ENCODE data around the gene DYNC1I2. TPM values are rescaled to one million over a fixed set of nuclear protein-coding genes. Genes with fewer than 3 reads are reported as not detected.

DYNC1I2 gene
- total RNA-seq, 1 experiment from 2014 or later = 124 TPM

- H3K4me1 ChIP-seq (ENCODE audit: insufficient read depth, low read length, poor library complexity, severe bottlenecking) = peaks cover 41% of the 10 kb centered on the region
- BruUV-seq (replicated peaks) = no TSS peak
- intact Hi-C loops (cut with micrococcal nuclease; ENCODE audit: unreplicated experiment) = no loop called here
- CTCF ChIA-PET = no interaction called here
- POLR2A ChIA-PET (ENCODE audit: low non-redundant PET) = interaction anchor here (0.6 kb wide), 1 partner anchor 32 kb away, joined by 3 read pairs; no protein-coding TSS in a partner anchor
- H3K4me3 ChIP-seq (ENCODE audit: low read depth, low read length, poor library complexity, severe bottlenecking) = no peak overlapping the region
- no peak for DNase-seq (ENCODE audit: low spot score)
- H3K9me3 ChIP-seq (ENCODE audit: low read depth, low read length, poor library complexity, severe bottlenecking) = no peaks in the 10 kb centered on the region
- H3K27ac ChIP-seq (ENCODE audit: low read depth, low read length, poor library complexity, severe bottlenecking) = no peak overlapping the region
- H3K27me3 ChIP-seq (replicated peaks; ENCODE audit: insufficient read depth, low read depth, low read length, poor library complexity) = no peaks in the 10 kb centered on the region
- TF ChIP-seq CTCF (conservative IDR thresholded peaks at IDR 0.05; ENCODE audit: low read depth, low read length) = no peak
- TF ChIP-seq EZH2 (IDR thresholded peaks at IDR 0.05; ENCODE audit: borderline replicate concordance, low read depth, low read length, poor library complexity, severe bottlenecking) = no peak
- peaks cover 4% of the 10 kb centered on the region for H3K36me3 ChIP-seq (ENCODE audit: insufficient read depth, low read length, poor library complexity, severe bottlenecking)
Observed at GRCh38 chr2:171792157-171792556, 104.9 kb downstream of the DYNC1I2 start.

DNA sequence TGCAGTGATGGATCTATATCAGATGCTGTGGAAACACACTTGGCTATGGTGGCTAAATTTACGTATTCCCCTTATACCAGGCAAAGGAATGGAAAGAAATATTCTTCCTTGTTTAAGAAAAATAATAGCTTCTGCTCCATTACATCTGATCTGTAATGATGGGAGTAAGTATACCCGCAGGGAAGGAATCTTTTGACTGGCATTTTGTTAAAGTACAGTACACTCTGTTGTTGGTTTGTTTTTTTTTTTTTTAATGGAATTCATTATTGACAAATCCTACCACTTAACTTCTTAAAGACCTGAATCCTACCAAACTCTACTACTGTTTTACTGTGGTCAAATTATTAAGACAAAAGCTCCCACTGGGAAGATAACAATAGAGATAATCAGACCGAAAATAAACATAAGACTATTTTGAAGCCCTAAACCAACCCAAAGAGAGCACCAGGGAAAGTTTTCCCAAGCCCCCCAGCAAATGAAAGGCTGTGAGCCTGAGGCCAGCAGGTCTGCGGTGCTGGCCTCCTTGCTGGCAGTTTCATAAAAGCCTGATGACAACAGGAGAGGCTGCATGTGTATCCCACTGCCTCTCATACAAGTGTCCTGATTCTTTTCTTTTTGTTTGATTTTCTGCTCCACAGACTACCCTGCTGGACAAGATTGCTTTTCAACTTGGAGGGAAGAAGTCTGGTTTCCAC, 105.8 kb downstream of the DYNC1I2 start:
- Histone ChIP-seq H3K9me3 (ENCODE audit: low read depth, low read length, poor library complexity, severe bottlenecking) (no peaks in the 10 kb centered on the region), H3K4me3 (ENCODE audit: low read depth, low read length, poor library complexity, severe bottlenecking) (no peak overlapping the region), H3K36me3 (ENCODE audit: insufficient read depth, low read length, poor library complexity, severe bottlenecking) (no peaks in the 10 kb centered on the region), H3K27me3 (replicated peaks; ENCODE audit: insufficient read depth, low read depth, low read length, poor library complexity) (no peaks in the 10 kb centered on the region), H3K4me1 (ENCODE audit: insufficient read depth, low read length, poor library complexity, severe bottlenecking) (peaks cover 41% of the 10 kb centered on the region), H3K27ac (ENCODE audit: low read depth, low read length, poor library complexity, severe bottlenecking) (no peak overlapping the region)
- POLR2A ChIA-PET (ENCODE audit: low non-redundant PET) = interaction anchor here (0.6 kb wide), 2 partner anchors 31 to 56 kb away, joined by 3 to 11 read pairs; no protein-coding TSS in a partner anchor
- DNase-seq (ENCODE audit: low spot score) = no peak
- no peak for TF ChIP-seq EZH2 (IDR thresholded peaks at IDR 0.05; ENCODE audit: borderline replicate concordance, low read depth, low read length, poor library complexity, severe bottlenecking)
- no peak for TF ChIP-seq CTCF (conservative IDR thresholded peaks at IDR 0.05; ENCODE audit: low read depth, low read length)
- no TSS peak for BruUV-seq (replicated peaks)
- CTCF ChIA-PET = interaction anchor here (0.5 kb wide), 1 partner anchor 313 kb away, joined by 4 read pairs; no protein-coding TSS in a partner anchor
- intact Hi-C loops (cut with micrococcal nuclease; ENCODE audit: unreplicated experiment) = no loop called here

DNA sequence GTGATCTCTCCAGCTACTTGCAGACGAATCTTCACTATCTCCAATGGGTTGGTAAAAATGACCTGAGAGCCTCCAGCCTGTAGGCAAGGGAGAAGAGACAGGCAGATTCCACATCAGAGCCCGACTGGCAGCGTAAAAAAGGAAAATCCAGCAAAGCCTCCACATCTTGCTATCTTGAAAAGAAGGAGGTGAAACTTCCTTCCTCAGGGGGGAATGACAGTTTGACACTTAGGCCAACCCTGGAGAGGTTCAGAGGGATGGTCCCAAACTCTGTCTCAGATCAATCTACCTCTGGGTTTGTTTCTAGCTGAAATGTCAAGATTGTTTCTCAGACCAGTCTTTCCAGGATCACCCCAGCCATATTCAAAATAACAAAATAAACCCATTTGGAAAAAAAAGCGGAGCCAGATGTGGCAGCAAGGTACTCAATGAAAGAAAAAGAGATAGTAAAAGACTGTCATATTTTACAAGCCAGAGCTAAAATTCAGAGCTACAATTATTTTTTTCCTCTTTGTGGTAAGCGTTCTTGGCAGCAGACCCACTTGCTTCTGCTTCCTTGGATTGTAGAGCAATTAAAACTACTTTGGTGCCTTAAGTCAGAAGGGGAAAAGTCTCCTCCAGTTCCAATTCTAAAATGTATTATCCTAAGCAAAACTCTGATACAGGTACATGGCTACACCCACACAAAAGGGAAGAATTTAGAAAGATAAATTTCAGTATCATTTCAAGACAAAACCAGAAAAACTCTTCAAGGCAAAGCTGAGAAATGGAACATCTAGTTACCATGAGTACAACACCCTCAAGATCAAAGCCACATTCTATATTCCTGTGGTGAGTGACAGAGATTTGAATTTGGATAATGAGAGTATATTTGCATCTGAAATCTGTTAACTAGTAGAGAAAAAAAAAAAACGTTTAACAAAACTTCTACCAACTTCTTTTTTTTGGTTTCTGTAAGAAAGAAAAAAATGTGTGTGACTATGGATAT, 106.7 kb downstream of the DYNC1I2 start:
- no peaks in the 10 kb centered on the region for H3K9me3 ChIP-seq (ENCODE audit: low read depth, low read length, poor library complexity, severe bottlenecking)
- no peak overlapping the region for H3K4me3 ChIP-seq (ENCODE audit: low read depth, low read length, poor library complexity, severe bottlenecking)
- no peaks in the 10 kb centered on the region for H3K27me3 ChIP-seq (replicated peaks; ENCODE audit: insufficient read depth, low read depth, low read length, poor library complexity)
- intact Hi-C loops (cut with micrococcal nuclease; ENCODE audit: unreplicated experiment) = no loop called here
- POLR2A ChIA-PET (ENCODE audit: low non-redundant PET) = no interaction called here
- peaks cover 48% of the 10 kb centered on the region for H3K4me1 ChIP-seq (ENCODE audit: insufficient read depth, low read length, poor library complexity, severe bottlenecking)
- CTCF ChIA-PET = interaction anchor here (1.0 kb wide), 1 partner anchor 312 kb away, joined by 3 read pairs; no protein-coding TSS in a partner anchor
- BruUV-seq (replicated peaks) = no TSS peak
- no peak for DNase-seq (ENCODE audit: low spot score)
- peak overlapping the region; percentile 24 for H3K27ac ChIP-seq (ENCODE audit: low read depth, low read length, poor library complexity, severe bottlenecking)
- no peaks in the 10 kb centered on the region for H3K36me3 ChIP-seq (ENCODE audit: insufficient read depth, low read length, poor library complexity, severe bottlenecking)
- no peak for TF ChIP-seq CTCF (conservative IDR thresholded peaks at IDR 0.05; ENCODE audit: low read depth, low read length)
- no peak for TF ChIP-seq EZH2 (IDR thresholded peaks at IDR 0.05; ENCODE audit: borderline replicate concordance, low read depth, low read length, poor library complexity, severe bottlenecking)

Measured in A673 (cell line).